Mucosa of descending colon (tissue), 3 donors: ENCODE data around the gene CENPN. TPM values are rescaled to one million over a fixed set of nuclear protein-coding genes. Genes with fewer than 3 reads are reported as not detected.

Source experiments
- ATAC-seq: fragments of 200-7000 bp; cut with Tn5 transposase; one replicate; pipeline ENCODE4 v1.9.1; 2020; ENCODE audit warnings: mild to moderate bottlenecking, moderate library complexity
- DNase-seq, 3 donors: peaks; one replicate each; pipeline ENCODE4 v3.0.0-alpha.2; 2020
- H3K36me3 ChIP-seq: fragments of 200-600 bp; one replicate; pipeline ENCODE4 v1.8.0; 2021; ENCODE audit warnings: low read depth, mild to moderate bottlenecking
- H3K4me1 ChIP-seq: fragments of 200-600 bp; one replicate; pipeline ENCODE4 v1.8.0; 2021; ENCODE audit warnings: low read depth, mild to moderate bottlenecking
- H3K4me3 ChIP-seq: fragments of 200-600 bp; one replicate; pipeline ENCODE4 v1.8.0; 2021; ENCODE audit warnings: mild to moderate bottlenecking
- H3K9me3 ChIP-seq: fragments of 200-600 bp; one replicate; pipeline ENCODE4 v1.8.0; 2021; ENCODE audit warnings: mild to moderate bottlenecking
- intact Hi-C, 2 donors: fragments of 100-400 bp; cut with DNase I in 1 of 2; cut with micrococcal nuclease in 1 of 2; formaldehyde crosslinking; loops; one replicate each; pipeline versions ENCODE4 v1.11.0 to v1.11.1; 2022; cut with DNase I, micrococcal nuclease
- total RNA-seq, 3 donors: library from RNA; stranded (reverse); fragmentation: NEBNext Ultra II Directional in 2 of 3; extraction: Animal tissue kit (Norgen Biotek cat#: 25700) in 2 of 3; gene quantifications; one replicate each; pipeline versions ENCODE4 v1.2.1 to v1.2.4, GENCODE V29; 2021 to 2023
- TF ChIP-seq, protein P1 (sequence below): fragments of 200-600 bp; IDR thresholded peaks from one replicate; pipeline ENCODE4 v1.8.0; 2022; ENCODE audit warnings: antibody characterized with exemption, mild to moderate bottlenecking
- donor health status: DM: no; HTN: no; CAD: no; lungs with moderate emphysema.
- donor health status: DM: no; HTN: no; CAD: no.
- donor health status: DM: no; HTN: yes; CAD: no.

Gene CENPN
- total RNA-seq, 3 donors from 2014 or later: 7.1 to 13.4 (median 7.6) TPM

DNA sequence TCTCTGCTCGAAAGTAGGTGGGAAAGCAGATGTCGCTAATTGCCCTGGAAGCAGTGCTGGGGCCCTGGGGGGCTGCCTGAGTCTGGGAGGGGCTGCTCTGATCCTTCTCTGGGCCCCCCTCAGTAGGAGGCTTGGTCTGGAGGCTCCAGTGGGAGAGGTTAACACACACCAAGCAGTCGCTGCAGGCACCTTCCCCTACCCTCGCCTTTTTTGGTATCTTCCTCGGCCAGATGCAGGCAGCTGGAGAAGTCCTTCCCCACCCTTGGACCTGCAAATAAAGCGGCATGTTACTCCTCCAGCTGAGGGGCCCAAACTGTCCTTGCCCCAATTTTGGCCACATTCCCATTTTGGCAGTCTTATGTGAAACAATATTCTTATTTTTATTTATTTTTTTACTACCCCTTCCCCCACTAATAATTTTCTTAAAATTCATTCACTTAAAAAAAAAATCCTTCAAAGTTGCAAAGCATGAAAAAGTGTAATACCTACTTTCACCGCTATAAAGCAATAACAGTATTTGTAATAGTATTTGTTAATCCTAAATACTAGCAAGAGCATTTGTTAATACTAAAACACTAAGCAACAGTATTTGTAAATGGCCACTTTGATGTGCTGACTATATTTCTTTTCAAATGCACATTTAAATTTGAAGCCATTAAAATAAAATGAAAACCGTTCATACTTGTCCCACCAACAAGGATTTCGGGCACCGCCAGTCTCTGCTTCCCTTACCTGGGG is 55.0 kb downstream of the CENPN start:
- Histone ChIP-seq H3K4me3 (no peak overlapping the region), H3K36me3 (no peaks in the 10 kb centered on the region), H3K4me1 (no peaks in the 10 kb centered on the region), H3K9me3 (no peaks in the 10 kb centered on the region)
- TF ChIP-seq, protein P1, sequence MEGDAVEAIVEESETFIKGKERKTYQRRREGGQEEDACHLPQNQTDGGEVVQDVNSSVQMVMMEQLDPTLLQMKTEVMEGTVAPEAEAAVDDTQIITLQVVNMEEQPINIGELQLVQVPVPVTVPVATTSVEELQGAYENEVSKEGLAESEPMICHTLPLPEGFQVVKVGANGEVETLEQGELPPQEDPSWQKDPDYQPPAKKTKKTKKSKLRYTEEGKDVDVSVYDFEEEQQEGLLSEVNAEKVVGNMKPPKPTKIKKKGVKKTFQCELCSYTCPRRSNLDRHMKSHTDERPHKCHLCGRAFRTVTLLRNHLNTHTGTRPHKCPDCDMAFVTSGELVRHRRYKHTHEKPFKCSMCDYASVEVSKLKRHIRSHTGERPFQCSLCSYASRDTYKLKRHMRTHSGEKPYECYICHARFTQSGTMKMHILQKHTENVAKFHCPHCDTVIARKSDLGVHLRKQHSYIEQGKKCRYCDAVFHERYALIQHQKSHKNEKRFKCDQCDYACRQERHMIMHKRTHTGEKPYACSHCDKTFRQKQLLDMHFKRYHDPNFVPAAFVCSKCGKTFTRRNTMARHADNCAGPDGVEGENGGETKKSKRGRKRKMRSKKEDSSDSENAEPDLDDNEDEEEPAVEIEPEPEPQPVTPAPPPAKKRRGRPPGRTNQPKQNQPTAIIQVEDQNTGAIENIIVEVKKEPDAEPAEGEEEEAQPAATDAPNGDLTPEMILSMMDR: no peak
- intact Hi-C loops: no loop called here
- no peak for DNase-seq
- ATAC-seq: no peak

DNA sequence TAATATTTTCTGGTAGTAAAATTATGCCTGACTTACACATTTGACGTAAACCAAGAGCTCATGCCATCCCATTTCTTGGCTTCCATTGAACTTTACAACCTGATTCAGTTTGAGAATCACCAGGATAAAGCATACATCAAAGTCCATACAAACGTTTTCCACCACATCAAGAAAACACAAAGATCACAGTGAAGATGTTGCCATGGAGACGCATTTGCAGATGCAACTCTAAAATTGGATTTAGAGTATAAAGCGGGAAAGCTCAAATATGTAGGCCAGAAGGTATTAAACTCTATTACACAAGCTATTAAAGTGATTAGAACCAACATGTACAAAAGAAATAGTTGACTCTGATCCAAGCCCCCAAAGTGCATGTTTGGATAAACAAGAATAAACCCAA is 59.7 kb downstream of the CENPN start:
- DNase-seq (no peak), ATAC-seq (no peak)
- no peaks in the 10 kb centered on the region for H3K36me3 ChIP-seq
- H3K4me1 ChIP-seq: no peaks in the 10 kb centered on the region
- TF ChIP-seq, protein P1: no peak
- H3K4me3 ChIP-seq: no peak overlapping the region
- no peaks in the 10 kb centered on the region for H3K9me3 ChIP-seq
- intact Hi-C loops: no loop called here

DNA sequence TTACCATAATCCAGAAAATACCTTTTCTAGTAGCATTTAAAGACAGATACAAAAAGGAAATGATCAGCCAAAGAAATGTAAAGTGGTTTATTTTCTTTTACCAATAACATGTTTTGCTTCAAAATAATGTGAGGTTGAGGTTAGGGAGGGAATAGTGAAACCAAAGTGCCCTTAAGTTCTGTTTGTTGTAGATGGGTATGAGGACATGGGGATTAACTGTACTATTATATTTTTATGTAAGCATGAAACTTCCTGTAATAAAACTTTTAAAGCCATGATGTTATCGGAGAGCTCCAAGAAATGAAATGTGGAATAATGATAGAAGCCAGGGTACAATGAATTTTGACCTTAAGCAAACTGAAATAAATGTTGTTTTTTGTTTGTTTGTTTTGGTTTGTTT is 60.2 kb downstream of the CENPN start:
- Histone ChIP-seq H3K4me3 (no peak overlapping the region), H3K36me3 (no peaks in the 10 kb centered on the region), H3K9me3 (no peaks in the 10 kb centered on the region), H3K4me1 (no peaks in the 10 kb centered on the region)
- TF ChIP-seq, protein P1: no peak
- intact Hi-C loops: no loop called here
- ATAC-seq: no peak
- no peak for DNase-seq

DNA sequence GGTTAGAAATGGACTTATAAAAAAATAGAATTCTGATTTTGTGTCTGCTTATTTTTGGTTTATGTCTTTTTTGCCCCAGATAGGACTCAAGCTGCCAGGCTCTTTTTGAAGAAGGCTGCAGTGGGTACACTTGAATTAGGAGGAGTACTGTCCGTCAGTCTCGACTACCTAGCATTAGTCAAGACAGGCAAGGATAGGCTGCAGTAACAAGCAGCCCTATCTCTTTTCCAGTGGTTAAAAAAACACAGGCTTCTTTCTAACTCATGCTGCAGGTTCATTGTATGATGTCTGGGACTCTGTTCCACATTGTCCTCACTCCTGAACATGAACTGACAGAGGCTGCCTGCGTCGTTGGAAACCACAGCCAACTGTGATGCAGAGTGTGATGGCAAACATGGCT is 62.0 kb downstream of the CENPN start:
- Histone ChIP-seq H3K9me3 (no peaks in the 10 kb centered on the region), H3K4me1 (no peaks in the 10 kb centered on the region), H3K36me3 (no peaks in the 10 kb centered on the region), H3K4me3 (no peak overlapping the region)
- no peak for DNase-seq
- ATAC-seq: no peak
- intact Hi-C loops: no loop called here
- TF ChIP-seq, protein P1: no peak

DNA sequence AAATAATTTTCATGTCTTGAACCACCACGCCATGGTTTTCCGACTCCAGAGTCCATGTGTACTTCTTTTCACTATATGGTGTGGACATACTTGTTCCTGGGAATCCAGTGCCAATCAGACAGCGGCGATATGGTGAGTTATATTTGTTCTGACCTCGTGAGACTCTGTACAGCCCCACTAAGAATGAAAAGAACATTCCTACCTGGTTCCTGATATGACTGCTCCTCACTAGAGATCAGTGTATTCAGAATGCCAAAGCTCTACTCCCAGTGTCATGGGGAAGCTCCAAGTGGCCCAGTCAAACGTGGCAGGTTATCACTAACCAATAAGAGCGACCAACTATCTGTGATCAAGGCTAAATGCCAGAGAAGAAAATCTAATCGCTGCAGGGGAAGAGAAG is 64.0 kb downstream of the CENPN start:
- no peak for DNase-seq
- no peak for ATAC-seq
- TF ChIP-seq, protein P1: no peak
- Histone ChIP-seq H3K4me1 (peaks cover under 1% of the 10 kb centered on the region), H3K4me3 (no peak overlapping the region), H3K9me3 (no peaks in the 10 kb centered on the region), H3K36me3 (no peaks in the 10 kb centered on the region)
- intact Hi-C loops: no loop called here
